Measurements from ENCODE around the gene NT5DC2.

Gene NT5DC2

GRCh38 chr3:52483081-52483480, 50.6 kb downstream of the NT5DC2 start:
- Histone ChIP-seq H3K27me3 (ENCODE audit: insufficient read depth, low read depth, severe bottlenecking) (no peaks in the 10 kb centered on the region), H3K4me3 (ENCODE audit: low read depth, low read length) (no peak overlapping the region), H3K27ac (no peak overlapping the region), H3K36me3 (peaks cover 96% of the 10 kb centered on the region), H3K9me3 (ENCODE audit: severe bottlenecking) (no peaks in the 10 kb centered on the region)
- no peak for DNase-seq
- TF ChIP-seq CTCF (IDR thresholded peaks at IDR 0.05; ENCODE audit: low read depth, low read length), result no peak

- peaks cover 96% of the 10 kb centered on the region for H3K36me3 ChIP-seq
These were observed 51.7 kb downstream of the NT5DC2 start for GRCh38 chr3:52481819-52482521.

GRCh38 chr3:52480768-52481715, 52.6 kb downstream of the NT5DC2 start:
- no peaks in the 10 kb centered on the region for H3K27me3 ChIP-seq (ENCODE audit: insufficient read depth, low read depth, severe bottlenecking)
- peaks cover 96% of the 10 kb centered on the region for H3K36me3 ChIP-seq
- TF ChIP-seq CTCF (IDR thresholded peaks at IDR 0.05; ENCODE audit: low read depth, low read length), result no peak

More at GRCh38 chr3:52481819-52482521, 51.7 kb downstream of the NT5DC2 start:
- Histone ChIP-seq H3K4me3 (ENCODE audit: low read depth, low read length) (no peak overlapping the region), H3K9me3 (ENCODE audit: severe bottlenecking) (no peaks in the 10 kb centered on the region), H3K27ac (no peak overlapping the region), H3K27me3 (ENCODE audit: insufficient read depth, low read depth, severe bottlenecking) (no peaks in the 10 kb centered on the region)
- TF ChIP-seq CTCF (IDR thresholded peaks at IDR 0.05; ENCODE audit: low read depth, low read length), result peak; percentile 85
- DNase-seq, result peak; percentile 70

GRCh38 chr3:52479877-52480575, 53.6 kb downstream of the NT5DC2 start:
- no peak for DNase-seq

More at GRCh38 chr3:52480768-52481715, 52.6 kb downstream of the NT5DC2 start:
- no peak overlapping the region for H3K4me3 ChIP-seq (ENCODE audit: low read depth, low read length)
- no peak for DNase-seq
- H3K27ac ChIP-seq, result no peak overlapping the region
- H3K9me3 ChIP-seq (ENCODE audit: severe bottlenecking), result no peaks in the 10 kb centered on the region

More at GRCh38 chr3:52479877-52480575, 53.6 kb downstream of the NT5DC2 start:
- H3K27me3 ChIP-seq (ENCODE audit: insufficient read depth, low read depth, severe bottlenecking), result no peaks in the 10 kb centered on the region
- no peak for TF ChIP-seq CTCF (IDR thresholded peaks at IDR 0.05; ENCODE audit: low read depth, low read length)
- H3K36me3 ChIP-seq, result peaks cover 96% of the 10 kb centered on the region
- no peaks in the 10 kb centered on the region for H3K9me3 ChIP-seq (ENCODE audit: severe bottlenecking)
- no peak overlapping the region for H3K27ac ChIP-seq
- H3K4me3 ChIP-seq (ENCODE audit: low read depth, low read length), result no peak overlapping the region

All from WERI-Rb-1 (cell line).